Neural cell (in vitro differentiated cells): Measurements from ENCODE around the gene CEACAM7. TPM values are rescaled to one million over a fixed set of nuclear protein-coding genes. Genes with fewer than 3 reads are reported as not detected.

Experiments used
- H2AFZ ChIP-seq: fragments of 200-600, 300-800 bp; sonication (generic), shearing (Covaris generic); 2 replicates; pipeline ENCODE4 v1.6.0; 2014; ENCODE audit warnings: low read depth, mild to moderate bottlenecking, antibody characterized with exemption, low read length, moderate library complexity
- H3F3A ChIP-seq: fragments of 200-600 bp; shearing (Covaris generic); 2 replicates; pipeline ENCODE4 v1.6.1; 2016; ENCODE audit warnings: mild to moderate bottlenecking, moderate library complexity, mixed read lengths, antibody characterized with exemption, low read length; ENCODE audit not compliant: insufficient read depth, poor library complexity, severe bottlenecking
- H3K27ac ChIP-seq: fragments of 200-600, 300-800 bp; sonication (generic), shearing (Covaris generic); 2 replicates; pipeline ENCODE4 v1.5.1; 2014; ENCODE audit warnings: mild to moderate bottlenecking, low read length, moderate library complexity
- H3K27me3 ChIP-seq: fragments of 300-800, 200-600 bp; sonication (generic), shearing (Covaris generic); 2 replicates; pipeline ENCODE4 v1.6.0; 2014; ENCODE audit warnings: mild to moderate bottlenecking, low read depth, low read length, moderate library complexity; ENCODE audit not compliant: insufficient read depth
- H3K36me3 ChIP-seq: fragments of 300-800, 200-600 bp; sonication (generic), shearing (Covaris generic); 2 replicates; pipeline ENCODE4 v1.5.1; 2014; ENCODE audit warnings: mild to moderate bottlenecking, antibody characterized with exemption, low read length, moderate library complexity; ENCODE audit not compliant: insufficient read depth
- H3K4me2 ChIP-seq: fragments of 300-800, 200-600 bp; sonication (generic), shearing (Covaris generic); 2 replicates; pipeline ENCODE4 v1.6.0; 2014; ENCODE audit warnings: mild to moderate bottlenecking, low read length
- H3K4me3 ChIP-seq: fragments of 300-800, 200-600 bp; sonication (generic), shearing (Covaris generic); 2 replicates; pipeline ENCODE4 v1.5.1; 2014; ENCODE audit warnings: mild to moderate bottlenecking, low read length, moderate library complexity
- H3K79me2 ChIP-seq: fragments of 200-600 bp; shearing (Covaris generic); replicated peaks from 2 replicates; pipeline ENCODE4 v1.6.0; 2014; ENCODE audit warnings: mild to moderate bottlenecking, low read length, moderate library complexity; ENCODE audit not compliant: insufficient read depth
- H3K9ac ChIP-seq: fragments of 300-800, 200-600 bp; sonication (generic), shearing (Covaris generic); 2 replicates; pipeline ENCODE4 v1.6.1; 2016; ENCODE audit warnings: mild to moderate bottlenecking, low read length, mixed read lengths
- H3K9me2 ChIP-seq: fragments of 200-600 bp; shearing (Covaris generic); 2 replicates; pipeline ENCODE4 v1.6.1; 2016; ENCODE audit warnings: mild to moderate bottlenecking, low read length, mixed read lengths; ENCODE audit not compliant: insufficient read depth
- H3K9me3 ChIP-seq: fragments of 200-600, 300-800 bp; sonication (generic), shearing (Covaris generic); 2 replicates; pipeline ENCODE4 v1.6.1; 2016; ENCODE audit warnings: mild to moderate bottlenecking, mixed run types, low read length, moderate library complexity, mixed read lengths
- H4K20me1 ChIP-seq: fragments of 200-600 bp; shearing (Covaris generic); 2 replicates; pipeline ENCODE4 v1.6.1; 2016; ENCODE audit warnings: mild to moderate bottlenecking, mixed run types; ENCODE audit not compliant: insufficient read depth
- CTCF ChIP-seq: fragments of 450-650 bp; IDR thresholded peaks from 2 replicates; pipeline ENCODE4 v1.5.1; 2014; ENCODE audit warnings: antibody characterized with exemption, mild to moderate bottlenecking, moderate library complexity; ENCODE audit not compliant: poor library complexity, severe bottlenecking
- EP300 ChIP-seq: fragments of 450-650 bp; conservative IDR thresholded peaks from 2 replicates; pipeline ENCODE4 v1.6.1; 2014; ENCODE audit warnings: antibody characterized with exemption, mild to moderate bottlenecking, moderate library complexity; ENCODE audit not compliant: poor library complexity, severe bottlenecking
- EZH2 ChIP-seq: fragments of 200-600, 300-800 bp; shearing (Covaris generic), sonication (generic); IDR thresholded peaks from 2 replicates; pipeline ENCODE4 v1.6.1; 2014; ENCODE audit warnings: antibody characterized with exemption, low read length, borderline replicate concordance, mild to moderate bottlenecking; ENCODE audit not compliant: insufficient read depth, poor library complexity, severe bottlenecking
- MXI1 ChIP-seq: fragments of 450-650 bp; conservative IDR thresholded peaks from 2 replicates; pipeline ENCODE4 v1.6.1; 2014; ENCODE audit warnings: antibody characterized with exemption, mild to moderate bottlenecking; ENCODE audit not compliant: poor library complexity, severe bottlenecking
- POLR2AphosphoS5 ChIP-seq: IDR thresholded peaks from 2 replicates; pipeline ENCODE4 v1.6.1; 2012
- RAD21 ChIP-seq: fragments of 450-650 bp; conservative IDR thresholded peaks from 2 replicates; pipeline ENCODE4 v1.6.1; 2014; ENCODE audit warnings: antibody characterized with exemption, mild to moderate bottlenecking, moderate library complexity
- REST ChIP-seq: IDR thresholded peaks from 2 replicates; pipeline ENCODE4 v1.6.1; 2012; ENCODE audit warnings: borderline replicate concordance
- SMC3 ChIP-seq: fragments of 450-650 bp; conservative IDR thresholded peaks from 2 replicates; pipeline ENCODE4 v1.6.1; 2014; ENCODE audit warnings: antibody characterized with exemption, mild to moderate bottlenecking, moderate library complexity; ENCODE audit not compliant: poor library complexity
- TAF1 ChIP-seq: IDR thresholded peaks from 2 replicates; pipeline ENCODE4 v1.6.1; 2012; ENCODE audit warnings: low read depth
- polyA plus RNA-seq: library from polyadenylated mRNA; depleted of rRNA; stranded (reverse); fragments of >200 nt; gene quantifications from 2 replicates; pipeline ENCODE4 v1.2.3, GENCODE V29; 2014

The CEACAM7 gene
- polyA plus RNA-seq, 1 donor from 2014 or later: not detected

- H2AFZ ChIP-seq: no peak overlapping the region
- no peaks in the 10 kb centered on the region for H3F3A ChIP-seq
- no peak overlapping the region for H3K27ac ChIP-seq
- H4K20me1 ChIP-seq: no peaks in the 10 kb centered on the region
- H3K4me2 ChIP-seq: no peak overlapping the region
- H3K9me3 ChIP-seq: no peaks in the 10 kb centered on the region
- H3K79me2 ChIP-seq: no peaks in the 10 kb centered on the region
- no peak overlapping the region for H3K4me3 ChIP-seq
- H3K36me3 ChIP-seq: no peaks in the 10 kb centered on the region
- H3K9me2 ChIP-seq: no peaks in the 10 kb centered on the region
- TF ChIP-seq POLR2AphosphoS5 (no peak), EZH2 (no peak), CTCF (no peak), MXI1 (no peak), REST (no peak), EP300 (no peak), SMC3 (no peak), TAF1 (no peak), RAD21 (no peak)
- no peaks in the 10 kb centered on the region for H3K27me3 ChIP-seq
- H3K9ac ChIP-seq: no peak overlapping the region
Observed at GRCh38 chr19:41624937-41625336, 63.1 kb downstream of the CEACAM7 start.

- no peaks in the 10 kb centered on the region for H3K79me2 ChIP-seq
- no peak overlapping the region for H3K4me2 ChIP-seq
- H3K9me2 ChIP-seq: no peaks in the 10 kb centered on the region
- H3K27me3 ChIP-seq: no peaks in the 10 kb centered on the region
- TF ChIP-seq CTCF (no peak), REST (no peak), TAF1 (no peak), EP300 (no peak), EZH2 (no peak), RAD21 (no peak), SMC3 (no peak), POLR2AphosphoS5 (no peak), MXI1 (no peak)
- no peak overlapping the region for H3K27ac ChIP-seq
- no peak overlapping the region for H3K4me3 ChIP-seq
- H3K36me3 ChIP-seq: no peaks in the 10 kb centered on the region
- no peak overlapping the region for H3K9ac ChIP-seq
- no peaks in the 10 kb centered on the region for H3K9me3 ChIP-seq
- no peaks in the 10 kb centered on the region for H3F3A ChIP-seq
- no peak overlapping the region for H2AFZ ChIP-seq
- no peaks in the 10 kb centered on the region for H4K20me1 ChIP-seq
Observed at GRCh38 chr19:41624515-41624914, 63.6 kb downstream of the CEACAM7 start.
